HepG2 (cell line): ENCODE data around the gene PRSS22. TPM values are rescaled to one million over a fixed set of nuclear protein-coding genes. Genes with fewer than 3 reads are reported as not detected.
A peak's percentile ranks its signal among the peaks of the same experiment; 100 is the strongest.

Experiments
- ARID2 ChIP-seq: sonication (generic); formaldehyde crosslinking; IDR thresholded peaks from 2 replicates; pipeline ENCODE4 v1.8.1; 2022; ENCODE audit warnings: mild to moderate bottlenecking, missing genetic modification reagents, borderline replicate concordance
- HCFC1 ChIP-seq: fragments of 150-350 bp; IDR thresholded peaks from 2 replicates; pipeline ENCODE4 v1.6.1; 2014; ENCODE audit warnings: low read depth, low read length
- KMT2B ChIP-seq: IDR thresholded peaks from 2 replicates; pipeline ENCODE4 v1.6.1; 2016; ENCODE audit warnings: missing genetic modification reagents, missing compliant biosample characterization
- MAZ ChIP-seq, 2 experiments: sonication (generic) in 1 of 2; formaldehyde crosslinking in 1 of 2; IDR thresholded peaks; 2 replicates each; pipeline versions ENCODE4 v1.5.0 to v1.6.1; 2012 to 2020; ENCODE audit warnings: low read depth in 2 of 2, mild to moderate bottlenecking in 2 of 2, borderline replicate concordance in 1 of 2, improper control_type of control experiment in 1 of 2, low read length in 1 of 2, missing genetic modification reagents in 1 of 2, moderate library complexity in 1 of 2
- POLR2A ChIP-seq, 2 experiments: IDR thresholded peaks; 2 replicates each; pipeline ENCODE4 v1.6.1; 2011; ENCODE audit warnings: low read depth in 2 of 2, low read length in 2 of 2, mild to moderate bottlenecking in 1 of 2, moderate library complexity in 1 of 2; ENCODE audit not compliant: insufficient read depth in 1 of 2
- RBFOX2 ChIP-seq: fragments of 200-400 bp; formaldehyde crosslinking; IDR thresholded peaks from 2 replicates; pipeline ENCODE4 v1.6.1; 2017; ENCODE audit warnings: low read depth, mild to moderate bottlenecking, low read length
- RFXAP ChIP-seq: sonication (generic); formaldehyde crosslinking; IDR thresholded peaks from 2 replicates; pipeline ENCODE4 v1.4.0; 2020; ENCODE audit warnings: missing genetic modification reagents, borderline replicate concordance
- U2AF1 ChIP-seq: fragments of 200-400 bp; formaldehyde crosslinking; optimal IDR thresholded peaks from 2 replicates; pipeline ENCODE3; 2017; ENCODE audit warnings: mild to moderate bottlenecking, low read depth, low read length
- ZNF350 ChIP-seq: sonication (generic); formaldehyde crosslinking; IDR thresholded peaks from 2 replicates; pipeline ENCODE4 v1.4.0; 2020; ENCODE audit warnings: mild to moderate bottlenecking, low read depth, missing genetic modification reagents, borderline replicate concordance
- ZNF749 ChIP-seq: sonication (generic); formaldehyde crosslinking; IDR thresholded peaks from 2 replicates; pipeline ENCODE4 v1.8.0; 2022; ENCODE audit warnings: mild to moderate bottlenecking, missing genetic modification reagents, moderate library complexity, borderline replicate concordance
- ZSCAN21 ChIP-seq: sonication (generic); formaldehyde crosslinking; IDR thresholded peaks from 2 replicates; pipeline ENCODE4 v1.8.0; 2022; ENCODE audit warnings: mild to moderate bottlenecking, missing genetic modification reagents, moderate library complexity, borderline replicate concordance
- ZSCAN29 ChIP-seq: sonication (generic); formaldehyde crosslinking; conservative IDR thresholded peaks from 2 replicates; pipeline ENCODE4 v1.4.0; 2020; ENCODE audit warnings: mild to moderate bottlenecking, missing genetic modification reagents
- polyA plus RNA-seq, 8 experiments: library from polyadenylated mRNA; depleted of rRNA in 3 of 8; stranded (reverse) in 7 of 8; unstranded in 1 of 8; fragments of >200 nt; fragmentation: Illumina TruSeq in 4 of 8; extraction: Trizol in 4 of 8; gene quantifications; 2 replicates each; pipeline versions ENCODE4 v1.2.1 to v1.2.3, GENCODE V29; 2011 to 2016; ENCODE audit warnings: low read depth in 4 of 8, missing spikeins in 1 of 8, mixed read lengths in 1 of 8; ENCODE audit not compliant: insufficient read depth in 1 of 8
- total RNA-seq, 5 experiments: library from RNA; depleted of rRNA; stranded (reverse); fragments of >200 nt; fragmentation: Illumina TruSeq; extraction: Trizol; gene quantifications; 2 replicates each; pipeline ENCODE4 v1.2.3, GENCODE V29; 2016; ENCODE audit warnings: low read depth in 1 of 5
- TF ChIP-seq, protein P1 (sequence below): sonication (generic); formaldehyde crosslinking; IDR thresholded peaks from 2 replicates; pipeline ENCODE4 v1.5.1; 2020; ENCODE audit warnings: missing genetic modification reagents, mild to moderate bottlenecking, borderline replicate concordance
- TF ChIP-seq, protein P2 (sequence below): sonication (generic); formaldehyde crosslinking; conservative IDR thresholded peaks from 2 replicates; pipeline ENCODE4 v1.4.0; 2020; ENCODE audit warnings: missing genetic modification reagents
- TF ChIP-seq, protein P3 (sequence below): IDR thresholded peaks from 2 replicates; pipeline ENCODE4 v1.6.1; 2016; ENCODE audit warnings: missing compliant biosample characterization, missing genetic modification reagents, borderline replicate concordance
- TF ChIP-seq, protein P4 (sequence below): sonication (generic); formaldehyde crosslinking; IDR thresholded peaks from 2 replicates; pipeline ENCODE4 v1.8.1; 2023; ENCODE audit warnings: mild to moderate bottlenecking, moderate library complexity, missing genetic modification reagents
- TF ChIP-seq, protein P5 (sequence below): sonication (generic); formaldehyde crosslinking; IDR thresholded peaks from 2 replicates; pipeline ENCODE4 v1.4.0; 2020; ENCODE audit warnings: missing genetic modification reagents

Gene PRSS22
- total and polyA plus RNA-seq, 2 of the 13 experiments (the other 11 are each of a cell fraction or from before 2014, with no cell fraction given): 0.24 to 0.32 TPM

DNA sequence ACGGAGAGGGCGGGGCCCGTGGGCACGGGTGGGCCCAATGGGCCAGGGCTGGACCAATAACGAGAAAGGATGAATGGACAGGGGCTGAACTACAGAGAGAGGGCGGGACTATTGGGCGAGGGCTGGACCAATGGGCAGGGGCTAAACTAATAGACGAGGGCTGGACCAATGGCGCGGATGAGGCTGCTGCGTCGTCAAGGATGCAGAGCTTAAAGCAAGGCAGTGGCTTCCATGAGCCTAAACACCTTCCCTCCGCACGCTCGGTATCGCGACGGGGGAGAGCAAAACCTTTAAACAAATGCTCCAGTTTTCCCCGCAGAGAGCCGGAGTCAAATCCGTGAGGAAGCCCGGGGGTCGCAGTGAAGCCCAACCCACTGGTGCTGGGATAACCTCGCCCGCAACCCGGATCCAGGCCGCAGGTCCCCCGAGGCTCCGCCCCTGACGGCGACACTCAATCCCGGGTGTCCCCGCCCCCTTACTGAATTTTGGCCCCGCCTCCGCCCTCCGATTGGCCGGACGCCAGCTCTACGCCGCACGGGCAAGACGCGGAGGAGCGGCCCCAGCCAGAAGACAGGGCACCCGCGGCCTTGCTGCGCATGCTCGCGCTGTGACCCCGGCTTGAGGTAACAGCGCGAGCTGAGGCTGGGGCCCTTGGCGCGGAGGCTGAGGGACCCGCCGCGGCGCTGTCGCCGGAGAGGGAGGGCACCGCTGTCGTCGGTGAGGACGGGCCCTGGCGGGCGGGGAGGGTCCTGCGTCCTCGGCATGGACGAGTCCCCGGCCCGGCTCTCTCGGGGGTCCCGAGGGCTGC lies 24.9 kb upstream of the PRSS22 start, which contains the start of gene FLYWCH2 (continued):
- TF ChIP-seq ZSCAN21 (CRISPR knock-in tag) (no peak), ZNF350 (CRISPR knock-in tag) (peak; percentile 40; the same call in 1 of the 2 replicates), POLR2A (IDR thresholded peaks at IDR 0.05; ENCODE audit: insufficient read depth in 1 of 2, low read depth in 2 of 2, low read length in 2 of 2) (peak; percentile 73 to 83), HCFC1 (0 out of 2 replicates have a peak, but pooled peaks have one; percentile 8), ZNF749 (CRISPR knock-in tag) (no peak), RFXAP (CRISPR knock-in tag) (peak; percentile 58; the same call in 1 of the 2 replicates), U2AF1 (no peak), MAZ (IDR thresholded peaks at IDR 0.05; ENCODE audit: borderline replicate concordance, low read depth, low read length) (no peak), MAZ (CRISPR knock-in tag; IDR thresholded peaks at IDR 0.05; ENCODE audit: low read depth) (peak; percentile 78), ARID2 (CRISPR knock-in tag) (no peak), KMT2B (CRISPR knock-in tag) (0 out of 2 replicates have a peak, but pooled peaks have one; percentile 35), ZSCAN29 (CRISPR knock-in tag) (peak; percentile 85; the same call in 1 of the 2 replicates), RBFOX2 (peak; percentile 86)
- TF ChIP-seq, protein P1, sequence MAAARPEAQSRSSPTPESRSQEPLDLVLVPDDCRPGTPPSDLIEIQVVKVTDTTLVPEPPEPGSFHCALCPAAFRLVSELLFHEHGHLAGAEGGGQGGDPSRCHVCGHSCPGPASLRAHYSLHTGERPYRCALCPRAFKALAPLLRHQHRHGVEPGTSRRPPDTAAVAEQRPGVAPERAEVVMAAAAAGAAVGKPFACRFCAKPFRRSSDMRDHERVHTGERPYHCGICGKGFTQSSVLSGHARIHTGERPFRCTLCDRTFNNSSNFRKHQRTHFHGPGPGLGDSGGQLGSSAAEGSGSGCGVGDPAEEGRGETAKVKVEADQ (CRISPR knock-in tag): 0 out of 2 replicates have a peak, but pooled peaks have one; percentile 62
- TF ChIP-seq, protein P2, sequence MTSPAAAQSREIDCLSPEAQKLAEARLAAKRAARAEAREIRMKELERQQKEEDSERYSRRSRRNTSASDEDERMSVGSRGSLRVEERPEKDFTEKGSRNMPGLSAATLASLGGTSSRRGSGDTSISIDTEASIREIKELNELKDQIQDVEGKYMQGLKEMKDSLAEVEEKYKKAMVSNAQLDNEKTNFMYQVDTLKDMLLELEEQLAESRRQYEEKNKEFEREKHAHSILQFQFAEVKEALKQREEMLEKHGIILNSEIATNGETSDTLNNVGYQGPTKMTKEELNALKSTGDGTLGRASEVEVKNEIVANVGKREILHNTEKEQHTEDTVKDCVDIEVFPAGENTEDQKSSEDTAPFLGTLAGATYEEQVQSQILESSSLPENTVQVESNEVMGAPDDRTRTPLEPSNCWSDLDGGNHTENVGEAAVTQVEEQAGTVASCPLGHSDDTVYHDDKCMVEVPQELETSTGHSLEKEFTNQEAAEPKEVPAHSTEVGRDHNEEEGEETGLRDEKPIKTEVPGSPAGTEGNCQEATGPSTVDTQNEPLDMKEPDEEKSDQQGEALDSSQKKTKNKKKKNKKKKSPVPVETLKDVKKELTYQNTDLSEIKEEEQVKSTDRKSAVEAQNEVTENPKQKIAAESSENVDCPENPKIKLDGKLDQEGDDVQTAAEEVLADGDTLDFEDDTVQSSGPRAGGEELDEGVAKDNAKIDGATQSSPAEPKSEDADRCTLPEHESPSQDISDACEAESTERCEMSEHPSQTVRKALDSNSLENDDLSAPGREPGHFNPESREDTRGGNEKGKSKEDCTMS (CRISPR knock-in tag): no peak
- TF ChIP-seq, protein P3, sequence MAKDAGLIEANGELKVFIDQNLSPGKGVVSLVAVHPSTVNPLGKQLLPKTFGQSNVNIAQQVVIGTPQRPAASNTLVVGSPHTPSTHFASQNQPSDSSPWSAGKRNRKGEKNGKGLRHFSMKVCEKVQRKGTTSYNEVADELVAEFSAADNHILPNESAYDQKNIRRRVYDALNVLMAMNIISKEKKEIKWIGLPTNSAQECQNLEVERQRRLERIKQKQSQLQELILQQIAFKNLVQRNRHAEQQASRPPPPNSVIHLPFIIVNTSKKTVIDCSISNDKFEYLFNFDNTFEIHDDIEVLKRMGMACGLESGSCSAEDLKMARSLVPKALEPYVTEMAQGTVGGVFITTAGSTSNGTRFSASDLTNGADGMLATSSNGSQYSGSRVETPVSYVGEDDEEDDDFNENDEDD (CRISPR knock-in tag): no peak; the same call in 1 of the 2 replicates
- TF ChIP-seq, protein P4, sequence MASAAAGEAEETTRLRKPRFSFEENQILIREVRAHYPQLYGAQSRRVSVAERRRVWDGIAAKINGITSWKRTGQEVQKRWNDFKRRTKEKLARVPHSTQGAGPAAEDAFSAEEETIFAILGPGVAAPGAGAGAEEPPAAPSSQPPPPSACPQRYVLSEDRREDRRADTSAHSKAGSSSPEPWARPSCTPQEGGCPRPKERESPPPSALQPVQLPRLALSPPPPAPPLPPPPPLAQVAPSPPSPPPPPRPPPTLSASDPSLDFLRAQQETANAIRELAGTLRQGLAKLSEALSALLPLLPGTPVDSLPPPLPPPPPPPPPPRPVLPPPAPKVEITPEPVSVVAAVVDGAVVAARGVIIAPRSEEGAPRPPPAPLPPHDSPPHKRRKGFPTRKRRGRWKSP (CRISPR knock-in tag): peak; percentile 59; the same call in 1 of the 2 replicates
- TF ChIP-seq, protein P5, sequence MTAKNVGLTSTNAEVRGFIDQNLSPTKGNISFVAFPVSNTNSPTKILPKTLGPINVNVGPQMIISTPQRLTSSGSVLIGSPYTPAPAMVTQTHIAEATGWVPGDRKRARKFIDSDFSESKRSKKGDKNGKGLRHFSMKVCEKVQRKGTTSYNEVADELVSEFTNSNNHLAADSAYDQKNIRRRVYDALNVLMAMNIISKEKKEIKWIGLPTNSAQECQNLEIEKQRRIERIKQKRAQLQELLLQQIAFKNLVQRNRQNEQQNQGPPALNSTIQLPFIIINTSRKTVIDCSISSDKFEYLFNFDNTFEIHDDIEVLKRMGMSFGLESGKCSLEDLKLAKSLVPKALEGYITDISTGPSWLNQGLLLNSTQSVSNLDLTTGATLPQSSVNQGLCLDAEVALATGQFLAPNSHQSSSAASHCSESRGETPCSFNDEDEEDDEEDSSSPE (CRISPR knock-in tag): peak; percentile 70
